Transverse colon (tissue), 3 donors: ENCODE measurements around the gene ZNF213.

Experiments used
- EP300 ChIP-seq: sonication (generic); formaldehyde crosslinking; IDR thresholded peaks from one replicate; pipeline ENCODE4 v1.6.1; 2017; ENCODE audit warnings: antibody characterized with exemption, low read depth
- TF ChIP-seq, protein P1 (sequence below), 5 experiments: fragments of 200-600 bp in 3 of 5; fragments of 450-650 bp in 2 of 5; sonication (generic) in 3 of 5; IDR thresholded peaks; 1 replicate in 2 of 5; 2 replicates in 3 of 5; pipeline ENCODE4 v1.5.1; 2016 to 2017; ENCODE audit warnings: antibody characterized with exemption in 5 of 5, inconsistent platforms in 3 of 5, mild to moderate bottlenecking in 2 of 5, moderate library complexity in 1 of 5

DNA sequence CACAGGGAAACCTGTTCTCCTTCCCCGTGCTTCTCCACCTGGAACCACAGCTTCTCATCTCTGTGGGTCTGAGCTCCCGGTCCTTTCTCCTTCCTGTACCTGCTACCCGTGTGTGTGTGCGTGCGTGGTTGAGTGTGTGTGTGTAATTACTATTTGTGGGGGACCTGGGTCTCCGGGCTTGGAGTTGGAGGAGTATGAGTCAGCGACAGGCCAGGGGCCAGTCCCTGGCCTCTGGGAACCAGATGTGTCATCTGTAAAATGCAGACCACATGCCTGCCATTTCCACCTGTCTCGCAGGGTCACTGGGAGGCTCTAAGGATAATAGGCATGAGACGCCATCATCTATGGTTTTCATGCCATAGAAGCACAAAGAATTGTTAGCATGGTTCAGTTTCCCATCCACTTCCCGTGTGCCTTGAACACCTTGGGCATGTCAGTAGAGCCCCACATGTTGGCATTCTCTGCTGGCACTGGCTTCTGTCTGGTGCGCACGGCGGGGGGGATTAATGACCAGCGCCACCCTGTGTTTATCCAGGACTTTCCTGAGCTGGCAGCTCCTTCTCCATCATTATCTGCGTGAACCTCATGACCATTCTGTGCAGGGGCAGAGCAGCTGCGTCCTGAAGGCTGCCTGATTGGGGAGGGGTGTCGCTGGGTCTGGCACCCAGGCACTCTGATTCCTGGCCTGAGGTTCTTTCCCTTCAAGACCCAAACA lies 20.9 kb upstream of the ZNF213 start:
- TF ChIP-seq, protein P1, sequence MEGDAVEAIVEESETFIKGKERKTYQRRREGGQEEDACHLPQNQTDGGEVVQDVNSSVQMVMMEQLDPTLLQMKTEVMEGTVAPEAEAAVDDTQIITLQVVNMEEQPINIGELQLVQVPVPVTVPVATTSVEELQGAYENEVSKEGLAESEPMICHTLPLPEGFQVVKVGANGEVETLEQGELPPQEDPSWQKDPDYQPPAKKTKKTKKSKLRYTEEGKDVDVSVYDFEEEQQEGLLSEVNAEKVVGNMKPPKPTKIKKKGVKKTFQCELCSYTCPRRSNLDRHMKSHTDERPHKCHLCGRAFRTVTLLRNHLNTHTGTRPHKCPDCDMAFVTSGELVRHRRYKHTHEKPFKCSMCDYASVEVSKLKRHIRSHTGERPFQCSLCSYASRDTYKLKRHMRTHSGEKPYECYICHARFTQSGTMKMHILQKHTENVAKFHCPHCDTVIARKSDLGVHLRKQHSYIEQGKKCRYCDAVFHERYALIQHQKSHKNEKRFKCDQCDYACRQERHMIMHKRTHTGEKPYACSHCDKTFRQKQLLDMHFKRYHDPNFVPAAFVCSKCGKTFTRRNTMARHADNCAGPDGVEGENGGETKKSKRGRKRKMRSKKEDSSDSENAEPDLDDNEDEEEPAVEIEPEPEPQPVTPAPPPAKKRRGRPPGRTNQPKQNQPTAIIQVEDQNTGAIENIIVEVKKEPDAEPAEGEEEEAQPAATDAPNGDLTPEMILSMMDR (IDR thresholded peaks at IDR 0.05): no peak
- no peak for TF ChIP-seq EP300
